Colon (tissue), 2 donors: ENCODE results near the gene MOB2.

ENCODE experiments used
- FAIRE-seq: peaks from 2 replicates; lab custom pipeline; 2012; peaks lifted over from hg19 to GRCh38; lab: Jason Lieb, UNC
- donor health status: control.
- donor health status: control.

MOB2 gene

DNA sequence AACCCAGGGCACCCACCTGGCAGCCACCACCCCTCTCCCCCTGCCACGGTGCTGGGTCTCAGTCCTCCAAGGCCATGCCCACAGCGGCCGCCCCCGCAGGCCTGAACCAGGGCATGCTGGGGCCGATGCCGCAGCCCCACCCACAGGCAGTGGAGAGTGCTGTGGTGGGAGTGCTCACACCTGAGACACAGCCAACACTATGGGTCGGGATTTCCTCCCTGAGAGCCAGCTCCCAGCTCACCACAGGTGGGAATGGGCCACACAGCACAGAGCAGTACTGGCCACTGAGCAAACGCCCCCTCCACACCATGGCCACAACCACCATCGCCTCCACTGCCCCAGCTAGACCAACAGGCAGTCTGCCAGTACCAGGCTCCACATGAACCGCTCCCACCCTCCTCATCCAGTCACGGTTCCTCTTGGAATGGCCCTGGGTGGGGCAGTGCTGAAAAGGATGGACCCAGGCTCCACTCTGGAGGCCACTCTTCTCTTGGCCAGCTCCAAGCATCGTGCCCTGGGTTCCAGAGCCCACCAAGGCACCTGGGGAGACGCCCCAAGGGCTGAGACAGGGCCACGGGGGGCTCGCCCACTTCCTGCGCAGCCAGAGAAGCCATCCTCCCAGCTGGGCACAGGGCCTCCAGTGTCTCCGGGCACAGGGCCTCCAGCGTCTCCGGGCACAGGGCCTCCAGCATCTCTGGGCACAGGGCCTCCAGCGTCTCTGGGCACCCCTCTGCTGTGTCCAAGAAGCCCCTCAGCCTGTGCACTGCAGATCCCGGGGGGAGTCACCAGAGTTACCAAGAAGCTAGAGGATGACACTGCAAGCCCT is 14.2 kb downstream of the MOB2 start:
- FAIRE-seq: no peak

DNA sequence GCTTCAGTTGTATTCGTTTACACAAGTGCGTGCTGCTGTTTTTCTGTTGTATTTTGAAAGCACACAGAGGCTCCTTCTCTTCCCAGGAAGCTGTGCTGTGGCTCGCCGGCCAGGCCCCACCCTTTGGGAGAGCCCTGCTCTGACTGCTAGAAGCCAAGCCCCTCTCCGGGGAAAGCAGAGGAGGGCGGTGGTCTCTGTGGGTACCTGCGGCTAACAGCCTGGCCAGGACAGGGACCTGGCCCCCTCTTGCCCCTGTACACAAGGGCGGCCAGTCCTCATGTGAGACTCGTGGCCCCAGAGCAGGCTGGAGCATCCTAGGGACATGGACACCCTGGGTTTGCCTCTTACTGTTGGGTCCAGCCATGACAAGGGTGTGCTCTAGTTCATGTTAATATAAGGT is 14.8 kb downstream of the MOB2 start:
- no peak for FAIRE-seq

DNA sequence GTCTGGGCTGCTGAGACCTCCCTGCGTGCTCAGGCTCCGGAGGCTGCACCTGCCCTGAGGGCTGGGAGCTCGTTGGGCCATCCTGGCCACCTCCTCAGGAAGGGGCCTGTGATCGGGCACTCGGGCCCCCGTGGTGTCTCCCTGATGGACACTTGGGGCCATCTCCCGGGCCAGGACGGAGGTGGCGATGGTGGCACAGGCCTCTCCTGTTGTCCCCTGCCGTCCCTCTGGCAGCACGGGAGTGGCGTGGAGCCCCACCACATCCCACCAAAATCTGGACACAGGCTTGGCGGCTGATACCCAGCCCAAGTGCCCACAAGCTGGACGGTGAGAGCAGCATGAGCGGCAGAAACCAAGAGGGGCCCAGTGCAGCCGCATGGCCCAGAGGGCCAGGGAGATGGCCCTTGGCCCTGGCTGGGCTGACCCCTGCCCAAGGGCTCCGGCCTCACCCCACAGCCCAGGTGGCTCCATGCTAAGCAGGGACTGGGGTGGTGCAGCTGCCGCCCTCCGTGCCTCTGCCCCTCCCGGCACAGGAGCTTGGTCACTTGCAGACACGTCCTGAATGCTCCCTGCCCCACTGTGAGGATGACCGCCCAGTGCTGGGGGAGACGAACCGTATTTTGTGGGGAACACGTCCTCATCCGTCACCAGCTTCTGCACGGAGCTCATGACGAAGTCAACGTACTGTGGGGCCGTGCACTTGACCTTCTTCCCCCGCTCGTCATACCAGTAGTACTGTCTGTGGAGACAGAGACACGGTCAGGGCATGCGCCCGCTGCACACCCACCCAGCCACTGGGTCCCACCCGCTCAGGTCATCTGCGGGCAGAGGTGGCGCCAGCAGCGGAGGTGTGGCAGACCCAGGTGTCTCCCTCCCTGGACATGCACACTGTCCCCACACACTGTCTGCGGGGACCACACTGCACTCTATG is 15.6 kb downstream of the MOB2 start:
- no peak for FAIRE-seq

GRCh38 chr11:1469911-1470680 is 16.5 kb downstream of the MOB2 start:
- FAIRE-seq: no peak

- no peak for FAIRE-seq
These were observed 17.2 kb downstream of the MOB2 start for GRCh38 chr11:1469287-1469910.

DNA sequence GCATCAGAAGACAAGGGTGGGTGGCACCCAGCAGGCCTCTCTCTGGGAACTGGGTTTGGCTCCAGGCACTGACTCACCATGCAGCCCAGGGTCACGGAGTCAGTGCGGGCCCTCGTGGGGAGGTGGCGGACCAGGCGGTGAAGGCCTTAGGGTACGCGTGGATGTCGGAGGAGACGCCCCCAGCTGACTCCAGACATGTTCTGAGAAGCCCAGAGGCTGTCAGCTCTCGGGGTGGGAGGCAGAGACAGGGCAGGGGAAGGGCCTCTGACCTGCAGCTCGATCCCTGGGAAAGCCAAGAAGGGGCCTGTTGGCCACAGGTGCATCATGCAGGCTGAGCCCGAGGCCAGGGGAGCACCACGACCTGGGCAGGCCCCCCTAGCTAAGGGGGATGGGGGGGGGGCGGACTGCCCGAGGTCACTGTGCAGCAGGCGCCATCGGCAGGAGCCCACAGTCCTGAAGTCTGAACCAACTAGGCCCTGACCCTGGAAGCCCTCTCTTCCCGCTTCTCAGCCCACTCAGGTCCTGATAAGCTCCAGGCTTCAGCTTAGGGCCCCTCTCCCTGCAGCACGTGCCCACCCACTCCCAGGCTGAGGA is 18.0 kb downstream of the MOB2 start:
- FAIRE-seq: no peak

DNA sequence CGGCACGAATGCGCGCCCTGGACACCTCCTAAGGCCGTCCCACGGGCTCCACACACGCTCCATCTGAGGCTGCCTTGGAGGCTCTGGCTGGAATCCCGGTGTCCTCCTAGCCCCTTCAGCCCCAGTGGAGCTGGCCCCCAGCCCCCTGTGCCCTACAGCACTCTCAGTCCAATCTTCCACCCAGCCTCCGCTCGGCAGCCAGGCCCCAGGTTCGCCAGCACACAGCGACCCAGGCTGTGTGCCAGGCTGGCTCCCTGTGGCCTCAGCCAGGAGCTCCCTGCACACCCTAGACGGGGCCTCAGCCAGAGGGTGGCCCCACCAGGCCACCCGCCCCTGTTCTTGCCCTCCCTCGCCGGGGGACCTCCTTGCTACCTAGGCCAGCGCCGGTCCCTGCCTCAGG is 18.6 kb downstream of the MOB2 start:
- no peak for FAIRE-seq

- no peak for FAIRE-seq
These were observed 19.3 kb downstream of the MOB2 start for GRCh38 chr11:1467270-1467669.

- no peak for FAIRE-seq
These were observed 19.8 kb downstream of the MOB2 start for GRCh38 chr11:1466784-1467183.

GRCh38 chr11:1463056-1463455 is 23.5 kb downstream of the MOB2 start:
- no peak for FAIRE-seq

GRCh38 chr11:1462698-1462975 is 23.9 kb downstream of the MOB2 start:
- no peak for FAIRE-seq

GRCh38 chr11:1461826-1462697 is 24.5 kb downstream of the MOB2 start:
- FAIRE-seq: no peak

GRCh38 chr11:1460986-1461825 is 25.4 kb downstream of the MOB2 start:
- FAIRE-seq: no peak

- FAIRE-seq: no peak
These were observed 26.1 kb downstream of the MOB2 start for GRCh38 chr11:1460396-1460985.

DNA sequence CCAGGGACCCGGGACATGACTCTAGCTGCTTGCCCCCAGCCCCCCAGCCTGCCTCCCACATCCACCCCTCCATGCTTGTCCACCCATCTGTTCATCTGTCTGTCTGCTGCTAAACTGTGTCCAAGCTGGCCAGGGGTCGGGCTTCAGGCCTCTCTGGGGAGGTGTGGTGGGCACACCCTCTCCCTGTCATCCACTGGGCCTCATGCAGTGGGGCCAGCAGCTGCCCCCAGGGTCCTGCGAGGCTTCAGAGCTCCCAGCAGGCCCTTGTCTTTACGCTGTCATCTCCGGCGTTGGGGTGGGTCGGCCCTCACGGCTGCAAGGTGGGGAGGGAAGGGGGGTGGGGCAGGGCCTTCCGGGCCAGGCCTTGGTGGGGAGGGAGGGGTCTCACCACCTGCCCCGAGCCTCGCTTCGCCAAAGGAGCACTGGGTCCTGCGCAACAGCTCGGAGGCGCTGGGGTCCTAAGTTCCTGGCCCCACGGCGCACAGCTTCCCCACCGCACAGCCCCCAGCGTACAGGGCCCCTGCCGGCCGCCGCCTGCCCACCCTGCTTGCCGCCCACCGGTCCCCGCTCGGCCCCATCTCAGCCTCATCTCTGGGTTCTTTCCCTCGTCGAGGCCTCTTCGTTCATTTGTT is 26.7 kb downstream of the MOB2 start:
- no peak for FAIRE-seq

DNA sequence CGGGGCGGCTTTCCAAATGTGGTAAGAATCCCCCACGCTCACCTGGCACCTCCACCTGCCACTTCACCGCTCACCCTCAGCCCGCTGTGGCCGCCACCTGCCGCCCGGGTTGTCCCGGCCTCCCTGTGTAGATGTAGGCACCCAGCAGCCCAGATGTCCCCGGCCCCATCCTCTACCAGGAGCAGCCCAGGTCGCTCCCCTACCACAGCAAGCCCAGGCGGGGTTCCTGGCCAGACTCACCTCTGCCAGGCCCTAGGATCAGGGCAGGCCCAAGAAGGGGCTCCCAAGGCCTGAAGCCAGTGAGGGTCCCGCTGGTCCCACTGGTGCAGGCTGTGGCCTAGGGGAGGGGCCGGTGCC is 27.4 kb downstream of the MOB2 start:
- no peak for FAIRE-seq

DNA sequence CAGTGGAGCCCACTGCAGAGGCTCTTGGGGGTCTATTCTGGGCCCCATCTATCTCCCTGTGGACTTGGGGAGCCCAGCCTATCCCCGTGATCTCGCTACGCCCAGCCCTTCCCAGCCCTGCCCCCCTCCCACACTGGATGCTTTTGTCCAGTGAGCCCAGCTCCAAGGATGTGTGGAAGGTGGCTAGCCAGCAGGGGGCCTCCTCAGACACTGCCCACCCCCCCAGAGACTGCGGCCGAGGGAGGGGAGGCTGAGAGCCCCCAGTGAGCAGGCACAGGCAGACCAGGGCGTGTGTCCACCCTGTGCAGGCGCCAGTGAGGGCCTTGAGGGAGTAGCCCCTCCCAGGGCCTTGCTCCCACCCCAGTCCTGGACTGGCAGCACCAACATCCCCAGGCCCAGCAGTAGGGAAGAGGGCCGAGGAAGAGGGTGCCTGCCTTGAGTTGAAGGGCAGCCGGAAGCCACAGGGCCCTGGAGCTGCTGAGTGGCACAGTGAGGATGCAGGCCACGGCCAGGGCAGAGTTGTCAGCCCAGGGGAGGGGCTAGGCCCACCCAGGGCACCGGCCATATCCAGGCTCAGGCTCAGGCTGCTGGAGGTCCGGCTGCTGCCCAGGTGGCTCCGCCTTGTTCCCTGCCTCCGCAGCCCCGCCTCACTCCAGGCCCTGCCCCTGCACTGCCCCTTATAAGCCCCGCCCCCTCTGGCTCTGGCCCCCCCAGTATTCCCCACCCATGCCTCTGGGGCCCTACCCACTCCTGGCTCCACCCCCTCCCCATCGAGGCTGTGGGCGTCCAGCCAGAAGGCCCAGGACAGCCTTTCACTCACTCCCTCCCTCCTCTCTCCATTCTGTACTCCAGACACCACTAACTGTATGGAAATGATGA is 28.0 kb downstream of the MOB2 start:
- FAIRE-seq: no peak

DNA sequence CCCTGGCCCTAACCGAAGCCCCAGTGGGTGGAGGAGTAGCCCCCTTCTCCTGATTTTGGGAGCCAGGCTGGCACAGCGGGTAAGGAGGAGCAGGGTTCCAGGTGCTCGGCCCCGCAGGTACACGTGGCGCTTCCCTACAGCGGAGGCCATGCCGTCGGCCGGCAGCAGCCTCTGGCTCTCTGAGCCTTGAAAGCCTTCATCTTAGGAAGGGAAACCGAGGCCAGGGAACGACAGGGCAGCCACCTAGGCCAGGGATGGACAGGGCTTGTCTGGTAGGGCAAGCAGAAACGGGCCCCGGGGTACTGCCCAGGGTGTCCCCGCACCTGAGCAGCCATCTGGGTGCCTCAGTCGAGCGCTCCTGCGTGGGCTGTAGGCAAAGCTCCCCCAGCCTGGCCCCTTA is 28.7 kb downstream of the MOB2 start:
- no peak for FAIRE-seq
